HG03469 (cell line): ENCODE data around the gene SPTAN1.
"Not testable (repeated sequence)": the region's sequence is repeated elsewhere in the genome, so short reads cannot be mapped to it uniquely, and the experiment has no call there.

Source experiments
- ATAC-seq: cut with Tn5 transposase; IDR thresholded peaks from one replicate; pipeline ENCODE4 v1.9.1; 2021; ENCODE audit warnings: mild to moderate bottlenecking, moderate library complexity, moderate number of reproducible peaks; ENCODE audit not compliant: unreplicated experiment

The SPTAN1 gene

GRCh38 chr9:128552153-128552743 lies at the start of gene SPTAN1:
SPTAN1 (plus strand) TSS chr9:128552587; CDS start chr9:128566741, 14,154 bp downstream.
- peak; percentile 47 for ATAC-seq

GRCh38 chr9:128503415-128503825 lies 49.0 kb upstream of the SPTAN1 start:
- not testable (repeated sequence) for ATAC-seq

- no peak for ATAC-seq
Measured at GRCh38 chr9:128503870-128504269, 48.5 kb upstream of the SPTAN1 start.

- peak; percentile 65 for ATAC-seq
Measured at GRCh38 chr9:128504485-128505413, 47.6 kb upstream of the SPTAN1 start, which contains the start of gene GLE1. GLE1 (plus strand) TSS chr9:128504719; CDS start chr9:128504806, 87 bp downstream.

- ATAC-seq = no peak
Measured at GRCh38 chr9:128505414-128505765, 47.0 kb upstream of the SPTAN1 start.

GRCh38 chr9:128505906-128506305 lies 46.5 kb upstream of the SPTAN1 start:
- ATAC-seq = not testable (repeated sequence)

GRCh38 chr9:128512820-128513219 lies 39.6 kb upstream of the SPTAN1 start:
- ATAC-seq = no peak

GRCh38 chr9:128521956-128522355 lies 30.4 kb upstream of the SPTAN1 start:
- no peak for ATAC-seq

GRCh38 chr9:128523199-128523925 lies 29.0 kb upstream of the SPTAN1 start:
- no peak for ATAC-seq

GRCh38 chr9:128526720-128527119 lies 25.7 kb upstream of the SPTAN1 start:
- ATAC-seq = no peak

GRCh38 chr9:128528445-128529160 lies 23.8 kb upstream of the SPTAN1 start:
- ATAC-seq = no peak

GRCh38 chr9:128529191-128529590 lies 23.2 kb upstream of the SPTAN1 start:
- no peak for ATAC-seq

- ATAC-seq = no peak
Measured at GRCh38 chr9:128532581-128532980, 19.8 kb upstream of the SPTAN1 start.

- ATAC-seq = no peak
Measured at GRCh38 chr9:128540634-128541360, 11.6 kb upstream of the SPTAN1 start.

GRCh38 chr9:128546504-128546903 lies 5.9 kb upstream of the SPTAN1 start:
- no peak for ATAC-seq

- no peak for ATAC-seq
Measured at GRCh38 chr9:128548876-128549275, 3.5 kb upstream of the SPTAN1 start.

- no peak for ATAC-seq
Measured at GRCh38 chr9:128550226-128550625, 2.2 kb upstream of the SPTAN1 start.

- ATAC-seq = no peak
Measured at GRCh38 chr9:128550770-128551656, 1.4 kb upstream of the SPTAN1 start.

- ATAC-seq = peak; percentile 19
Measured at GRCh38 chr9:128551657-128552152, 682 bp upstream of the SPTAN1 start.
